Measurements from ENCODE around the gene ABCA1. TPM values are rescaled to one million over a fixed set of nuclear protein-coding genes. Genes with fewer than 3 reads are reported as not detected.

Gene ABCA1
- total and polyA plus RNA-seq, 2 of the 4 experiments (the other 2 are of a cell fraction) = 5.8 to 52.2 TPM

DNA sequence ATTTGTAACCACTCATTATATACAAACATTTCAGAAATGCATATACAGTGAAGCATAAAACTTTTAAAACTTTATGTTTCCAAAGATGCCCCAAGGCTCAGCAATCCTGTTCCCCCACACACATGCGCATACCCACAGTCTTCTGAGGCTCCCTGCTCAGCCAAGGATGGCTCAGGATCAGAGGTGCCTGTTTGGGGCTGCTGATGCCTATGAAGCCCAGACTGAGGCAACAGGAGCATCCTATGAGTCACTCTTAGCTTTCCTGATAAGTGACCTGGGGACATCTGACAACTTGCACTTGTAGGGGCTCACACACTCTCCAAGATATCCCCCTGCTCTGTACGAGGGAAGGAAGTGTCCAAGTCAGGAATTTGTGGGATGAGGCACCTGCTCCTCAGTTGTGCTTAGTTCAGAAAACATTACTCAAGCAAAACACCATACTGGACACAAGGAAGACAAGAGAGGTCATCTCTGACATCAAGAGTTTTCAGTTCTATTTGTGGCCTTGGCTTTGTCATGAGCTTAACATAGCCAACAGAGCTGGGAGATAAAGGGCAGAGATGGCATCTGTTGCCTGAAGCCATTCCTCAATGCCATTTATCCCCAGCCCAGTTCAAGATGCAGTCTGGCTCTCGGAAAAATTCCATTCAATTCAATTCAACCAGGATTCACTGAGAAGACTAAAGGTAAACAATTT is 101.7 kb downstream of the ABCA1 start:
- Histone ChIP-seq H3K79me1 (ENCODE audit: low read depth in 1 of 2, low read length in 2 of 2) (peaks cover 0 to 16% of the 10 kb centered on the region in 2 experiments; a peak in 3 of 4 replicates), H3K23ac (ENCODE audit: low read depth, low read length) (no peak overlapping the region), H3K4me3 (ENCODE audit: insufficient read depth, low read depth, low read length) (no peak overlapping the region), H2AK5ac (ENCODE audit: low read depth, low read length) (no peak overlapping the region), H4K20me1 (ENCODE audit: insufficient read depth, low read length) (peaks cover 4% of the 10 kb centered on the region; the same call in 1 of the 2 replicates), H4K8ac (ENCODE audit: low read depth in 2 of 2, low read length in 2 of 2) (no peak overlapping the region), H3K4ac (ENCODE audit: low read depth, low read length) (no peak overlapping the region), H3K4me2 (ENCODE audit: low read depth, low read length) (no peak overlapping the region), H3K4me1 (ENCODE audit: control insufficient read depth, insufficient read depth, low read length) (no peaks in the 10 kb centered on the region; the same call in 1 of the 2 replicates), H3K36me3 (ENCODE audit: control insufficient read depth, insufficient read depth, low read length) (peaks cover 80% of the 10 kb centered on the region), H2BK5ac (ENCODE audit: low read depth, low read length, poor library complexity, severe bottlenecking) (no peak overlapping the region), H2AK9ac (replicated peaks; ENCODE audit: low read depth, low read length, poor library complexity) (peak overlapping the region; percentile 46), H3K27ac (ENCODE audit: insufficient read depth, low read length) (no peak overlapping the region), H3K18ac (ENCODE audit: low read depth, low read length) (no peak overlapping the region), H3K27me3 (ENCODE audit: control insufficient read depth, insufficient read depth, low read length) (no peaks in the 10 kb centered on the region), H2BK15ac (ENCODE audit: low read depth, low read length) (no peak overlapping the region), H4K5ac (ENCODE audit: low read depth, low read length) (no peak overlapping the region), H3K9me3 (ENCODE audit: control insufficient read depth, insufficient read depth, low read length) (no peaks in the 10 kb centered on the region), H3K9me1 (ENCODE audit: insufficient read depth, low read length) (peaks cover 30% of the 10 kb centered on the region), H2BK20ac (ENCODE audit: low read depth, low read length) (no peak overlapping the region), H2BK120ac (ENCODE audit: low read depth, low read length) (no peak overlapping the region), H4K91ac (ENCODE audit: insufficient read depth, low read depth, low read length) (no peak overlapping the region), H3K56ac (ENCODE audit: extremely low read depth, insufficient read depth, low read length) (no peak overlapping the region), H3K14ac (replicated peaks; ENCODE audit: low read depth, low read length) (no peak overlapping the region), H2AFZ (replicated peaks; ENCODE audit: low read length, poor library complexity) (no peak overlapping the region), H3K9ac (ENCODE audit: low read depth, low read length) (no peak overlapping the region)
- no CpG with 5 or more reads among the region's 3 CpGs for WGBS, 2 experiments (ENCODE audit: extremely low coverage in 2 of 2, insufficient read length in 1 of 2)
- BruUV-seq (replicated peaks) = no TSS peak
- ChIA-PET CTCF (no interaction called here), POLR2A (ENCODE audit: unreplicated experiment) (no interaction called here)
- in situ Hi-C loops (cut with MboI; ENCODE audit: low sequenced_read_pairs) (no loop called here), intact Hi-C loops (cut with micrococcal nuclease) (no loop called here), dilution Hi-C loops (cut with HindIII; ENCODE audit: low sequenced_read_pairs, unreplicated experiment) (no loop called here)
- no peak for ATAC-seq (ENCODE audit: low read depth)
- no peak for DNase-seq
- TF ChIP-seq POLR2A (IDR thresholded peaks at IDR 0.05; ENCODE audit: low read depth, low read length) (no peak), MXI1 (IDR thresholded peaks at IDR 0.05; ENCODE audit: borderline replicate concordance, low read depth, low read length) (no peak), RFX5 (IDR thresholded peaks at IDR 0.05; ENCODE audit: low read depth, low read length) (no peak), MAZ (IDR thresholded peaks at IDR 0.05; ENCODE audit: borderline replicate concordance, low read depth, low read length) (no peak), RCOR1 (IDR thresholded peaks at IDR 0.05; ENCODE audit: insufficient replicate concordance, low read length) (no peak), BHLHE40 (IDR thresholded peaks at IDR 0.05; ENCODE audit: low read depth, low read length) (no peak), CEBPB (IDR thresholded peaks at IDR 0.05; ENCODE audit: low read depth, low read length) (no peak), FOS (IDR thresholded peaks at IDR 0.05; ENCODE audit: low read depth, low read length) (no peak), SMC3 (IDR thresholded peaks at IDR 0.05; ENCODE audit: low read depth, low read length) (no peak), CHD1 (IDR thresholded peaks at IDR 0.05; ENCODE audit: low read depth, low read length) (no peak), RAD21 (IDR thresholded peaks at IDR 0.05; ENCODE audit: low read length) (no peak), MAFK (IDR thresholded peaks at IDR 0.05; ENCODE audit: low read depth, low read length) (no peak)
- TF ChIP-seq, protein P1, sequence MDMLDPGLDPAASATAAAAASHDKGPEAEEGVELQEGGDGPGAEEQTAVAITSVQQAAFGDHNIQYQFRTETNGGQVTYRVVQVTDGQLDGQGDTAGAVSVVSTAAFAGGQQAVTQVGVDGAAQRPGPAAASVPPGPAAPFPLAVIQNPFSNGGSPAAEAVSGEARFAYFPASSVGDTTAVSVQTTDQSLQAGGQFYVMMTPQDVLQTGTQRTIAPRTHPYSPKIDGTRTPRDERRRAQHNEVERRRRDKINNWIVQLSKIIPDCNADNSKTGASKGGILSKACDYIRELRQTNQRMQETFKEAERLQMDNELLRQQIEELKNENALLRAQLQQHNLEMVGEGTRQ (IDR thresholded peaks at IDR 0.05; ENCODE audit: low read depth, low read length) = no peak
- TF ChIP-seq, protein P2, sequence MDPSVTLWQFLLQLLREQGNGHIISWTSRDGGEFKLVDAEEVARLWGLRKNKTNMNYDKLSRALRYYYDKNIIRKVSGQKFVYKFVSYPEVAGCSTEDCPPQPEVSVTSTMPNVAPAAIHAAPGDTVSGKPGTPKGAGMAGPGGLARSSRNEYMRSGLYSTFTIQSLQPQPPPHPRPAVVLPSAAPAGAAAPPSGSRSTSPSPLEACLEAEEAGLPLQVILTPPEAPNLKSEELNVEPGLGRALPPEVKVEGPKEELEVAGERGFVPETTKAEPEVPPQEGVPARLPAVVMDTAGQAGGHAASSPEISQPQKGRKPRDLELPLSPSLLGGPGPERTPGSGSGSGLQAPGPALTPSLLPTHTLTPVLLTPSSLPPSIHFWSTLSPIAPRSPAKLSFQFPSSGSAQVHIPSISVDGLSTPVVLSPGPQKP (IDR thresholded peaks at IDR 0.05; ENCODE audit: borderline replicate concordance, low read depth, low read length) = no peak
- TF ChIP-seq, protein P3, sequence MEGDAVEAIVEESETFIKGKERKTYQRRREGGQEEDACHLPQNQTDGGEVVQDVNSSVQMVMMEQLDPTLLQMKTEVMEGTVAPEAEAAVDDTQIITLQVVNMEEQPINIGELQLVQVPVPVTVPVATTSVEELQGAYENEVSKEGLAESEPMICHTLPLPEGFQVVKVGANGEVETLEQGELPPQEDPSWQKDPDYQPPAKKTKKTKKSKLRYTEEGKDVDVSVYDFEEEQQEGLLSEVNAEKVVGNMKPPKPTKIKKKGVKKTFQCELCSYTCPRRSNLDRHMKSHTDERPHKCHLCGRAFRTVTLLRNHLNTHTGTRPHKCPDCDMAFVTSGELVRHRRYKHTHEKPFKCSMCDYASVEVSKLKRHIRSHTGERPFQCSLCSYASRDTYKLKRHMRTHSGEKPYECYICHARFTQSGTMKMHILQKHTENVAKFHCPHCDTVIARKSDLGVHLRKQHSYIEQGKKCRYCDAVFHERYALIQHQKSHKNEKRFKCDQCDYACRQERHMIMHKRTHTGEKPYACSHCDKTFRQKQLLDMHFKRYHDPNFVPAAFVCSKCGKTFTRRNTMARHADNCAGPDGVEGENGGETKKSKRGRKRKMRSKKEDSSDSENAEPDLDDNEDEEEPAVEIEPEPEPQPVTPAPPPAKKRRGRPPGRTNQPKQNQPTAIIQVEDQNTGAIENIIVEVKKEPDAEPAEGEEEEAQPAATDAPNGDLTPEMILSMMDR (conservative IDR thresholded peaks at IDR 0.05; ENCODE audit: low read depth, low read length) = no peak
